ENCODE data around the gene DDX60. TPM values are rescaled to one million over a fixed set of nuclear protein-coding genes. Genes with fewer than 3 reads are reported as not detected.

DDX60 gene
- total and polyA plus RNA-seq, 2 donors (not counting 3 experiments of a cell fraction or from before 2014, with no cell fraction given): 3.8 to 9.3 TPM

GRCh38 chr4:168199260-168199957 is 119.1 kb downstream of the DDX60 start:
- Histone ChIP-seq H3K9me3 (replicated peaks; ENCODE audit: control insufficient read depth, insufficient read depth, low read length) (peaks cover 2% of the 10 kb centered on the region), H3K9ac (replicated peaks; ENCODE audit: extremely low read depth, insufficient read depth, low read length) (no peak overlapping the region), H4K20me1 (replicated peaks; ENCODE audit: control insufficient read depth, extremely low read depth, insufficient read depth, low read length) (no peaks in the 10 kb centered on the region), H3K27ac (ENCODE audit: insufficient read depth, low read depth, low read length) (no peak overlapping the region), H3K79me2 (ENCODE audit: control insufficient read depth, insufficient read depth, low read length) (no peaks in the 10 kb centered on the region), H2AFZ (ENCODE audit: low read depth, low read length) (no peak overlapping the region), H3K27me3 (ENCODE audit: control insufficient read depth in 2 of 2, insufficient read depth in 2 of 2, low read length in 2 of 2) (no peaks in the 10 kb centered on the region), H3K9me1 (replicated peaks; ENCODE audit: control insufficient read depth, extremely low read depth, insufficient read depth, low read length) (no peaks in the 10 kb centered on the region), H3K4me3 (replicated peaks in 1 of 3; ENCODE audit: insufficient read depth in 1 of 3, low read depth in 1 of 3, low read length in 3 of 3) (no peak overlapping the region), H3K36me3 (ENCODE audit: control insufficient read depth in 2 of 2, extremely low read depth in 1 of 2, insufficient read depth in 2 of 2, low read length in 2 of 2) (no peaks in the 10 kb centered on the region), H3K4me2 (ENCODE audit: insufficient read depth, low read length) (no peak overlapping the region), H3K4me1 (ENCODE audit: control insufficient read depth, extremely low read depth, insufficient read depth, low read length) (peaks cover 3% of the 10 kb centered on the region)
- FAIRE-seq (no peak), DNase-seq (ENCODE audit: low read depth, low spot score) (no peak)
- intact Hi-C loops (cut with micrococcal nuclease): no loop called here
- dilution Hi-C loops (cut with MboI; ENCODE audit: extremely low pct_ligation_motif_present, low sequenced_read_pairs): no loop called here
- TF ChIP-seq MAX (IDR thresholded peaks at IDR 0.05; ENCODE audit: insufficient read depth, insufficient read length): no peak
- TF ChIP-seq EZH2 (IDR thresholded peaks at IDR 0.05; ENCODE audit: borderline replicate concordance, low read depth, low read length, severe bottlenecking): no peak
- TF ChIP-seq MYC (IDR thresholded peaks at IDR 0.05; ENCODE audit: low read depth, low read length): no peak
- TF ChIP-seq FOS (IDR thresholded peaks at IDR 0.05; ENCODE audit: borderline replicate concordance, insufficient read depth, low read length): no peak
- no peak for TF ChIP-seq JUN (IDR thresholded peaks at IDR 0.05; ENCODE audit: borderline replicate concordance, insufficient read depth, insufficient read length, low read depth)
- ChIA-PET POLR2A (no interaction called here), CTCF (interaction anchor here (0.8 to 1.4 kb wide), 4 partner anchors 8 to 722 kb away, joined by 3 to 4 read pairs (median 3); no protein-coding TSS in a partner anchor)
- no TSS peak for BruUV-seq (replicated peaks)

- H3K27ac ChIP-seq (ENCODE audit: insufficient read depth, low read depth, low read length): no peak overlapping the region
- H2AFZ ChIP-seq (ENCODE audit: low read depth, low read length): no peak overlapping the region
- BruUV-seq (replicated peaks): no TSS peak
- H3K9ac ChIP-seq (replicated peaks; ENCODE audit: extremely low read depth, insufficient read depth, low read length): no peak overlapping the region
- no peaks in the 10 kb centered on the region for H3K79me2 ChIP-seq (ENCODE audit: control insufficient read depth, insufficient read depth, low read length)
- ChIA-PET POLR2A (no interaction called here), CTCF (no interaction called here)
- no peaks in the 10 kb centered on the region for H3K9me1 ChIP-seq (replicated peaks; ENCODE audit: control insufficient read depth, extremely low read depth, insufficient read depth, low read length)
- FAIRE-seq: no peak
- no peaks in the 10 kb centered on the region for H3K27me3 ChIP-seq (ENCODE audit: control insufficient read depth in 2 of 2, insufficient read depth in 2 of 2, low read length in 2 of 2)
- intact Hi-C loops (cut with micrococcal nuclease) (no loop called here), dilution Hi-C loops (cut with MboI; ENCODE audit: extremely low pct_ligation_motif_present, low sequenced_read_pairs) (no loop called here)
- H3K9me3 ChIP-seq (replicated peaks; ENCODE audit: control insufficient read depth, insufficient read depth, low read length): no peaks in the 10 kb centered on the region
- DNase-seq (ENCODE audit: low read depth, low spot score): peak; percentile 14
- TF ChIP-seq JUN (IDR thresholded peaks at IDR 0.05; ENCODE audit: borderline replicate concordance, insufficient read depth, insufficient read length, low read depth) (no peak), EZH2 (IDR thresholded peaks at IDR 0.05; ENCODE audit: borderline replicate concordance, low read depth, low read length, severe bottlenecking) (no peak), FOS (IDR thresholded peaks at IDR 0.05; ENCODE audit: borderline replicate concordance, insufficient read depth, low read length) (no peak), GATA2 (IDR thresholded peaks at IDR 0.05; ENCODE audit: insufficient read depth, insufficient read length, low read depth, low read length) (no peak), CTCF (IDR thresholded peaks at IDR 0.05; ENCODE audit: extremely low read depth in 1 of 2, insufficient read depth in 1 of 2, low read depth in 1 of 2, low read length in 2 of 2) (no peak), POLR2A (IDR thresholded peaks at IDR 0.05; ENCODE audit: low read depth, low read length) (no peak), POLR2AphosphoS5 (IDR thresholded peaks at IDR 0.05; ENCODE audit: insufficient read depth, low read depth, low read length) (no peak), MAX (IDR thresholded peaks at IDR 0.05; ENCODE audit: insufficient read depth, insufficient read length) (no peak), MYC (IDR thresholded peaks at IDR 0.05; ENCODE audit: low read depth, low read length) (no peak)
- H3K4me3 ChIP-seq (replicated peaks in 1 of 3; ENCODE audit: insufficient read depth in 1 of 3, low read depth in 1 of 3, low read length in 3 of 3): no peak overlapping the region
- peaks cover 3% of the 10 kb centered on the region for H3K4me1 ChIP-seq (ENCODE audit: control insufficient read depth, extremely low read depth, insufficient read depth, low read length)
- H4K20me1 ChIP-seq (replicated peaks; ENCODE audit: control insufficient read depth, extremely low read depth, insufficient read depth, low read length): no peaks in the 10 kb centered on the region
- no peak overlapping the region for H3K4me2 ChIP-seq (ENCODE audit: insufficient read depth, low read length)
- H3K36me3 ChIP-seq (ENCODE audit: control insufficient read depth in 2 of 2, extremely low read depth in 1 of 2, insufficient read depth in 2 of 2, low read length in 2 of 2): no peaks in the 10 kb centered on the region
Observed at GRCh38 chr4:168197926-168198325, 120.6 kb downstream of the DDX60 start.

All from endothelial cell of umbilical vein (primary cell).